Hepatocyte (in vitro differentiated cells): ENCODE data around the gene TMEM167A. TPM values are rescaled to one million over a fixed set of nuclear protein-coding genes. Genes with fewer than 3 reads are reported as not detected.
A peak's percentile ranks its signal among the peaks of the same experiment; 100 is the strongest.

Source experiments
- DNase-seq: peaks from one replicate; pipeline ENCODE4 v3.0.0-alpha.2; 2016; ENCODE audit warnings: low spot score
- H2AFZ ChIP-seq: fragments of 200-600 bp; sonication (generic); 2 replicates; pipeline ENCODE4 v1.6.0; 2016; ENCODE audit warnings: antibody characterized with exemption, mild to moderate bottlenecking
- H3K27ac ChIP-seq: fragments of 200-600 bp; sonication (generic); 2 replicates; pipeline ENCODE4 v1.5.1; 2016; ENCODE audit warnings: mild to moderate bottlenecking
- H3K27me3 ChIP-seq: fragments of 200-600 bp; sonication (generic); 2 replicates; pipeline ENCODE4 v1.6.1; 2016
- H3K36me3 ChIP-seq: fragments of 200-600 bp; sonication (generic); replicated peaks from 2 replicates; pipeline ENCODE4 v1.5.1; 2016; ENCODE audit warnings: low read depth; ENCODE audit not compliant: insufficient read depth
- H3K4me1 ChIP-seq: fragments of 200-600 bp; sonication (generic); 2 replicates; pipeline ENCODE4 v1.5.1; 2016; ENCODE audit warnings: mild to moderate bottlenecking, moderate library complexity; ENCODE audit not compliant: insufficient read depth
- H3K4me2 ChIP-seq: fragments of 200-600 bp; sonication (generic); 2 replicates; pipeline ENCODE4 v1.6.0; 2016
- H3K4me3 ChIP-seq: fragments of 200-600 bp; sonication (generic); 2 replicates; pipeline ENCODE4 v1.5.1; 2016; ENCODE audit warnings: mild to moderate bottlenecking
- H3K79me2 ChIP-seq: fragments of 200-600 bp; sonication (generic); 2 replicates; pipeline ENCODE4 v1.6.0; 2017; ENCODE audit warnings: mild to moderate bottlenecking
- H3K9me2 ChIP-seq: fragments of 200-600 bp; sonication (generic); replicated peaks from 2 replicates; pipeline ENCODE4 v1.6.0; 2017; ENCODE audit warnings: mild to moderate bottlenecking; ENCODE audit not compliant: insufficient read depth
- H3K9me3 ChIP-seq: fragments of 200-600 bp; sonication (generic); 2 replicates; pipeline ENCODE4 v1.5.1; 2016; ENCODE audit warnings: low read depth, mild to moderate bottlenecking
- H4K20me1 ChIP-seq: fragments of 200-600 bp; sonication (generic); 2 replicates; pipeline ENCODE4 v1.6.0; 2016; ENCODE audit warnings: mild to moderate bottlenecking; ENCODE audit not compliant: insufficient read depth, poor library complexity, severe bottlenecking
- EZH2 ChIP-seq: fragments of 200-600 bp; sonication (generic); IDR thresholded peaks from 2 replicates; pipeline ENCODE4 v1.6.1; 2016; ENCODE audit warnings: antibody characterized with exemption, mild to moderate bottlenecking, borderline replicate concordance
- EZH2phosphoT487 ChIP-seq: fragments of 200-600 bp; sonication (generic); IDR thresholded peaks from one replicate; pipeline ENCODE4 v1.6.1; 2018; ENCODE audit warnings: antibody characterized with exemption, mild to moderate bottlenecking, low read depth, moderate library complexity; ENCODE audit not compliant: unreplicated experiment, severe bottlenecking
- WGBS: methylation state at CpG from one replicate; pipeline ENCODE4 v1.1.6; 2016; ENCODE audit warnings: low lambda C conversion rate; ENCODE audit errors: missing lambda C conversion rate; 5-methylcytosine and 5-hydroxymethylcytosine counted together
- polyA plus RNA-seq: library from polyadenylated mRNA; unstranded; fragments of >200 nt; fragmentation: Nextera tagmentation; extraction: Ambion mirVana; gene quantifications from 2 replicates; pipeline ENCODE4 v1.2.1, GENCODE V29; 2016
- small RNA-seq: library from RNA; depleted of rRNA; stranded (forward); fragments of <200 nt; gene quantifications from one replicate; pipeline ENCODE3, GENCODE V24; 2014
- total RNA-seq: library from RNA; depleted of rRNA; stranded (reverse); fragments of >200 nt; gene quantifications from 2 replicates; pipeline ENCODE4 v1.2.3, GENCODE V29; 2014
- TF ChIP-seq, protein P1 (sequence below): fragments of 200-600 bp; sonication (generic); IDR thresholded peaks from 2 replicates; pipeline ENCODE4 v1.5.1; 2016; ENCODE audit warnings: antibody characterized with exemption, mild to moderate bottlenecking; ENCODE audit not compliant: poor library complexity

TMEM167A gene
- total and polyA plus RNA-seq, 2 experiments from 2014 or later = 140 to 174 TPM

DNA sequence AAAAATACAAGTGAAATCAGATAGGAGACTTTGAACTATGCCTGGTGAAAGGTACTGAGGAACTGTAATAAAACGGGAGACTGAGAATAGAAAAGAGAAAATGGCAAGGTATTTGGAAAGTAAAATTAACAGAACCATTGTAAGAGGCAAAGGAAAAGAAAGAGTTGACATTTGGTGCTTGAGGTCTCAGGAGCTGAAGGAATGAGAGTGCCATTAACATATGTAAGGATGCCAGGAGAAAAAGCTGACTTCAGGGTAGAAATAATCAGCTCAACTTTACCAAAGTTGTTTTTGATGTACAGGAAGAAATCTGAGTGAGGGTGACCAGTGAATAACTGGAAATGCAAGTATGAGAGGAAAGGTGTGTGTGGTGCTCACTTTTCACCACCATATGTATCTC lies 69.4 kb downstream of the TMEM167A start:
- Histone ChIP-seq H3K4me1 (no peaks in the 10 kb centered on the region), H3K27me3 (no peaks in the 10 kb centered on the region), H3K4me3 (no peak overlapping the region), H2AFZ (no peak overlapping the region), H3K79me2 (no peaks in the 10 kb centered on the region), H3K4me2 (no peak overlapping the region), H3K9me3 (no peaks in the 10 kb centered on the region), H3K27ac (no peak overlapping the region), H4K20me1 (no peaks in the 10 kb centered on the region), H3K9me2 (no peaks in the 10 kb centered on the region), H3K36me3 (no peaks in the 10 kb centered on the region)
- WGBS = 75% methylated on average over 1 of the region's 1 CpG
- DNase-seq = no peak
- TF ChIP-seq, protein P1, sequence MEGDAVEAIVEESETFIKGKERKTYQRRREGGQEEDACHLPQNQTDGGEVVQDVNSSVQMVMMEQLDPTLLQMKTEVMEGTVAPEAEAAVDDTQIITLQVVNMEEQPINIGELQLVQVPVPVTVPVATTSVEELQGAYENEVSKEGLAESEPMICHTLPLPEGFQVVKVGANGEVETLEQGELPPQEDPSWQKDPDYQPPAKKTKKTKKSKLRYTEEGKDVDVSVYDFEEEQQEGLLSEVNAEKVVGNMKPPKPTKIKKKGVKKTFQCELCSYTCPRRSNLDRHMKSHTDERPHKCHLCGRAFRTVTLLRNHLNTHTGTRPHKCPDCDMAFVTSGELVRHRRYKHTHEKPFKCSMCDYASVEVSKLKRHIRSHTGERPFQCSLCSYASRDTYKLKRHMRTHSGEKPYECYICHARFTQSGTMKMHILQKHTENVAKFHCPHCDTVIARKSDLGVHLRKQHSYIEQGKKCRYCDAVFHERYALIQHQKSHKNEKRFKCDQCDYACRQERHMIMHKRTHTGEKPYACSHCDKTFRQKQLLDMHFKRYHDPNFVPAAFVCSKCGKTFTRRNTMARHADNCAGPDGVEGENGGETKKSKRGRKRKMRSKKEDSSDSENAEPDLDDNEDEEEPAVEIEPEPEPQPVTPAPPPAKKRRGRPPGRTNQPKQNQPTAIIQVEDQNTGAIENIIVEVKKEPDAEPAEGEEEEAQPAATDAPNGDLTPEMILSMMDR = no peak
- TF ChIP-seq EZH2phosphoT487 (no peak), EZH2 (no peak)

DNA sequence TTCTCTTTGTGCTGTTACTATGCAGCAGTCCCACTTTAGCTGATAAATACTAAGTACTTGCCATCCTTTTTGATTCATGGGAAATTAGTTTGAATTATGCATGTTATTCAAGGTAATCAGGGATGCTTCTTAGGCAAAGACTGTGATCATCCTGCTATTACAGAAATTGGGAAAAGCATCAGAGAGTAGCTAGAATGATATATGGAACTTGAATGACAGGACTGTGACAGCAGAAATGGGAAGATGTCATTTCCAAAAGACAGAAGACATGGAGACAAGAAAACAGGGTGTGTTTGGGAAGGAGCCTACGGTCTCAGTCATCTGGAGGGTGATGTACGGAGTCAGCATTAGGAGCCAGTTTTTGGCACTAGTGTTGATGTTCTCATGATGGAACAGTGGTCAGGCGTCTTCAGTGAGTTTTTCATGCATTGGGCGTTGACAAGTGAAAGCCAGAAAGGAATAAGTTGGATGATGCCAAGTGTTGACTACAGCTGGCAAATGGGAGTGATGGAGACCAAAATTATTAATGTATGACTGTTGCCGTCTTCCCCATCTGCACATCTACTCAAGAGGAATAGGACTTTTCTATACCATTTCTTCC lies 70.4 kb downstream of the TMEM167A start:
- no peaks in the 10 kb centered on the region for H3K9me2 ChIP-seq
- no peaks in the 10 kb centered on the region for H3K79me2 ChIP-seq
- no peaks in the 10 kb centered on the region for H3K36me3 ChIP-seq
- H3K9me3 ChIP-seq = no peaks in the 10 kb centered on the region
- H3K4me1 ChIP-seq = no peaks in the 10 kb centered on the region
- no peak overlapping the region for H3K4me3 ChIP-seq
- no peak for DNase-seq
- H3K4me2 ChIP-seq = no peak overlapping the region
- no peak overlapping the region for H3K27ac ChIP-seq
- TF ChIP-seq, protein P1 = no peak
- TF ChIP-seq EZH2phosphoT487 = no peak
- TF ChIP-seq EZH2 = no peak
- no peaks in the 10 kb centered on the region for H4K20me1 ChIP-seq
- no peak overlapping the region for H2AFZ ChIP-seq
- H3K27me3 ChIP-seq = no peaks in the 10 kb centered on the region
- WGBS = 94% methylated on average over 5 of the region's 5 CpGs

DNA sequence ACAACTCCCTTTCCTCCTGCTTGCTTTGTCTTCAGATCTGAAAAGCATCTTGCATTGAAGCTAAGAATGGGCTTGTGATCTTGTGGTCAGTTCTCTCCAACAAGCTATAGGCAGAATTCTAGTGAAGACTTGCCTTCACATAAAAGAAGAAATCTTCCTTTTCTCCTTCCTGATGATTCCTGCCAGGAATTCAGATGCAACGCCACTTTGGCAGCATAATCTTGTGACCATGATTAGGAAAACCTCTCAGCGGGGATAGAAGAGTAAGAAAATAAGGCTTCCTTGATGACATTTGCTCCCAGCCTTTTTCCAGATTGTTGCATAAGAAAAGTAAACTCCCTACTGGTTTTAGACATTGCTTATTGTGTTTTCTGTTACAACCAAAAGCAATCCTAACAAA lies 73.4 kb downstream of the TMEM167A start:
- no peaks in the 10 kb centered on the region for H3K27me3 ChIP-seq
- no peak overlapping the region for H3K4me2 ChIP-seq
- no peaks in the 10 kb centered on the region for H4K20me1 ChIP-seq
- TF ChIP-seq, protein P1 = no peak
- TF ChIP-seq EZH2phosphoT487 = no peak
- TF ChIP-seq EZH2 = no peak
- H3K4me3 ChIP-seq = no peak overlapping the region
- H3K9me3 ChIP-seq = no peaks in the 10 kb centered on the region
- no peak overlapping the region for H2AFZ ChIP-seq
- H3K27ac ChIP-seq = no peak overlapping the region
- H3K36me3 ChIP-seq = no peaks in the 10 kb centered on the region
- H3K9me2 ChIP-seq = no peaks in the 10 kb centered on the region
- 86% methylated on average over 2 of the region's 2 CpGs for WGBS
- no peaks in the 10 kb centered on the region for H3K79me2 ChIP-seq
- DNase-seq = no peak
- H3K4me1 ChIP-seq = no peaks in the 10 kb centered on the region

Small RNAs within 50 kb of the gene (small RNA-seq; reads per million reads assigned to genes)
- 1.6 reads per million, percentile 83 among the genes with 10 or more reads in this experiment for gene SCARNA18

Other genes starting within 250 kb of the TMEM167A start
- gene XRCC4, start 153 bp upstream of the TMEM167A start, total RNA-seq = 21.2 and 21.5 TPM in 2 replicates
- 12.7 and 13.8 TPM in 2 replicates for gene XRCC4, start 153 bp upstream of the TMEM167A start, polyA plus RNA-seq